Activated naive CD8-positive, alpha-beta T cell treated with anti-CD3 and anti-CD28 coated beads, Interleukin-2, amount 50 U/mL, for 16 hours (primary cell): ENCODE results near the gene CLTA.

ENCODE experiments used
- DNase-seq: peaks from one replicate; pipeline ENCODE4 v3.0.0-alpha.2; 2020; ENCODE audit warnings: low read depth, low spot score

Gene CLTA

GRCh38 chr9:36188212-36188611 is 2.5 kb upstream of the CLTA start:
- no peak for DNase-seq

- DNase-seq: no peak
These were observed 745 bp upstream of the CLTA start for GRCh38 chr9:36189976-36190375.

- peak; percentile 10 for DNase-seq
These were observed 547 bp downstream of the CLTA start for GRCh38 chr9:36191290-36191645.

GRCh38 chr9:36191686-36192085 is 965 bp downstream of the CLTA start:
- no peak for DNase-seq

GRCh38 chr9:36192196-36192595 is 1.5 kb downstream of the CLTA start:
- no peak for DNase-seq

- no peak for DNase-seq
These were observed 2.3 kb downstream of the CLTA start for GRCh38 chr9:36193023-36193422.

- no peak for DNase-seq
These were observed 3.7 kb downstream of the CLTA start for GRCh38 chr9:36194326-36195000.

- no peak for DNase-seq
These were observed 14.3 kb downstream of the CLTA start for GRCh38 chr9:36204906-36205547.

GRCh38 chr9:36207016-36207415 is 16.3 kb downstream of the CLTA start:
- DNase-seq: no peak

GRCh38 chr9:36207546-36208012 is 16.9 kb downstream of the CLTA start:
- no peak for DNase-seq

- DNase-seq: no peak
These were observed 18.0 kb downstream of the CLTA start for GRCh38 chr9:36208521-36209253.

GRCh38 chr9:36210722-36211121 is 20.0 kb downstream of the CLTA start:
- no peak for DNase-seq

GRCh38 chr9:36211510-36211909 is 20.8 kb downstream of the CLTA start:
- no peak for DNase-seq

- no peak for DNase-seq
These were observed 22.7 kb downstream of the CLTA start for GRCh38 chr9:36213387-36213786.

GRCh38 chr9:36213989-36214388 is 23.3 kb downstream of the CLTA start:
- no peak for DNase-seq

GRCh38 chr9:36214571-36214970 is 23.9 kb downstream of the CLTA start:
- DNase-seq: no peak

GRCh38 chr9:36217256-36217968 is 26.7 kb downstream of the CLTA start:
- DNase-seq: no peak

- DNase-seq: no peak
These were observed 27.3 kb downstream of the CLTA start for GRCh38 chr9:36218011-36218410.

- DNase-seq: no peak
These were observed 27.7 kb downstream of the CLTA start for GRCh38 chr9:36218411-36218901.

- DNase-seq: no peak
These were observed 30.9 kb downstream of the CLTA start for GRCh38 chr9:36221667-36222066.

- no peak for DNase-seq
These were observed 31.7 kb downstream of the CLTA start for GRCh38 chr9:36222449-36222848.

- no peak for DNase-seq
These were observed 46.5 kb downstream of the CLTA start for GRCh38 chr9:36237230-36237629.
